Measurements from ENCODE around the gene CCDC179. TPM values are rescaled to one million over a fixed set of nuclear protein-coding genes. Genes with fewer than 3 reads are reported as not detected.

CCDC179 gene
- total RNA-seq, 1 experiment from 2014 or later: not detected

GRCh38 chr11:22878604-22879003, 18.3 kb upstream of the CCDC179 start:
- Mint-ChIP-seq H3K27me3 (ENCODE audit: low read depth) (no peaks in the 10 kb centered on the region; the same call in 1 of the 2 replicates), H3K4me1 (0 out of 2 replicates have a peak, but pooled peaks cover 4% of the 10 kb centered on the region), H3K9me3 (no peaks in the 10 kb centered on the region), H3K27ac (no peak overlapping the region), H3K4me3 (no peak overlapping the region), H3K36me3 (no peaks in the 10 kb centered on the region)
- ATAC-seq: no peak
- TF ChIP-seq TEAD4 (CRISPR knock-in tag; IDR thresholded peaks at IDR 0.05) (no peak), ATF1 (CRISPR knock-in tag; IDR thresholded peaks at IDR 0.05) (no peak), EMX1 (CRISPR knock-in tag; IDR thresholded peaks at IDR 0.05) (no peak), ZNF219 (CRISPR knock-in tag; IDR thresholded peaks at IDR 0.05; ENCODE audit: borderline replicate concordance) (no peak), E2F4 (CRISPR knock-in tag; IDR thresholded peaks at IDR 0.05; ENCODE audit: borderline replicate concordance, low read depth) (no peak), CBFB (CRISPR knock-in tag; IDR thresholded peaks at IDR 0.05; ENCODE audit: low read depth) (no peak)
- POLR2A ChIA-PET: no interaction called here
- no peak for DNase-seq (ENCODE audit: low spot score)
- CTCF ChIA-PET: no interaction called here

- ChIA-PET POLR2A (interaction anchor here (0.6 kb wide), 1 partner anchor 969 kb away, joined by 3 read pairs; no protein-coding TSS in a partner anchor), CTCF (interaction anchor here (1.1 kb wide), 1 partner anchor 143 kb away, joined by 3 read pairs; no protein-coding TSS in a partner anchor)
Observed at GRCh38 chr11:22878039-22878438, 17.8 kb upstream of the CCDC179 start.

More at GRCh38 chr11:22878039-22878438, 17.8 kb upstream of the CCDC179 start:
- Mint-ChIP-seq H3K9me3 (no peaks in the 10 kb centered on the region), H3K4me3 (no peak overlapping the region), H3K36me3 (no peaks in the 10 kb centered on the region), H3K27me3 (ENCODE audit: low read depth) (no peaks in the 10 kb centered on the region; the same call in 1 of the 2 replicates), H3K4me1 (0 out of 2 replicates have a peak, but pooled peaks cover 4% of the 10 kb centered on the region), H3K27ac (no peak overlapping the region)
- ATAC-seq (no peak), DNase-seq (ENCODE audit: low spot score) (no peak)
- TF ChIP-seq NR2C2 (CRISPR knock-in tag; IDR thresholded peaks at IDR 0.05) (no peak), TEAD1 (CRISPR knock-in tag; IDR thresholded peaks at IDR 0.05) (no peak), TEAD4 (CRISPR knock-in tag; IDR thresholded peaks at IDR 0.05) (no peak), MLX (CRISPR knock-in tag; IDR thresholded peaks at IDR 0.05) (no peak), NFATC4 (CRISPR knock-in tag; IDR thresholded peaks at IDR 0.05) (no peak), CREM (CRISPR knock-in tag; IDR thresholded peaks at IDR 0.05) (no peak), HMGXB4 (CRISPR knock-in tag; IDR thresholded peaks at IDR 0.05) (no peak), HMGA2 (CRISPR knock-in tag; IDR thresholded peaks at IDR 0.05) (no peak), OVOL2 (CRISPR knock-in tag; IDR thresholded peaks at IDR 0.05; ENCODE audit: borderline replicate concordance) (no peak), ZNF317 (CRISPR knock-in tag; IDR thresholded peaks at IDR 0.05; ENCODE audit: borderline replicate concordance, low read depth) (no peak), FOXP4 (CRISPR knock-in tag; IDR thresholded peaks at IDR 0.05) (no peak), PRRX2 (CRISPR knock-in tag; IDR thresholded peaks at IDR 0.05) (no peak), TCF7 (CRISPR knock-in tag; IDR thresholded peaks at IDR 0.05; ENCODE audit: low read depth) (no peak), FOXP1 (CRISPR knock-in tag; IDR thresholded peaks at IDR 0.05; ENCODE audit: borderline replicate concordance) (no peak), CDX4 (CRISPR knock-in tag; IDR thresholded peaks at IDR 0.05; ENCODE audit: borderline replicate concordance) (no peak), CTCF (IDR thresholded peaks at IDR 0.05) (no peak)

Data from WTC11 (cell line).